ENCODE data around the gene SOX6. TPM values are rescaled to one million over a fixed set of nuclear protein-coding genes. Genes with fewer than 3 reads are reported as not detected.

The SOX6 gene
- polyA plus RNA-seq, 1 donor from 2014 or later = 2.2 TPM

DNA sequence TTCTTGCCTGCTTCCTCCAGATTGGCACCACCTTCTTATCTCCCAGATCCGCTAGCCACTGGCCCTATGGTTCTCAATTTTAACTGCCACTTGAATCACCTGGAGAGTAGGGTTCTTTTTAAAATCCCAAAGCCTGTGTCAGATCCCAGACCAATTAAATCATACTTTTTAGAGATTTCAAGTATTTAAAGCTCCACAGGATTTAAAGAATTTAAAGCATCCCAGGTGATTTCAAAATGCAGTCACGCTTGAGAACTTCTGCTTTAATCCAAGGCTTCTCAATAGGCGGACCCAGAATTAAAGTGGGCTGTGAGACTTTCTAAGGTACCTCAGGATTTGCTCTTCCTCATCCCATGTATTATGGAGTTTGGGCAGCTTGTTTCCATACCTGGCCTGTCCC lies 400.0 kb downstream of the SOX6 start:
- Histone ChIP-seq H4K20me1 (ENCODE audit: insufficient read depth) (no peaks in the 10 kb centered on the region), H3K4me3 (ENCODE audit: low read length) (no peak overlapping the region), H3K4me2 (ENCODE audit: low read length) (no peak overlapping the region), H3K79me2 (replicated peaks; ENCODE audit: insufficient read depth, low read length) (no peaks in the 10 kb centered on the region), H3K27me3 (ENCODE audit: insufficient read depth, low read depth, low read length) (no peaks in the 10 kb centered on the region), H3F3A (ENCODE audit: insufficient read depth, low read length, poor library complexity, severe bottlenecking) (no peaks in the 10 kb centered on the region), H3K9ac (ENCODE audit: low read length) (no peak overlapping the region), H2AFZ (ENCODE audit: low read depth, low read length) (no peak overlapping the region), H3K9me3 (ENCODE audit: low read length) (no peaks in the 10 kb centered on the region), H3K9me2 (ENCODE audit: insufficient read depth, low read length) (no peaks in the 10 kb centered on the region), H3K36me3 (ENCODE audit: insufficient read depth, low read length) (no peaks in the 10 kb centered on the region), H3K27ac (ENCODE audit: low read length) (no peak overlapping the region)
- no peak for TF ChIP-seq POLR2AphosphoS5 (IDR thresholded peaks at IDR 0.05)
- no peak for TF ChIP-seq TAF1 (IDR thresholded peaks at IDR 0.05; ENCODE audit: low read depth)
- TF ChIP-seq EZH2 (IDR thresholded peaks at IDR 0.05; ENCODE audit: borderline replicate concordance, insufficient read depth, low read length, poor library complexity, severe bottlenecking) = no peak
- no peak for TF ChIP-seq RAD21 (conservative IDR thresholded peaks at IDR 0.05)
- TF ChIP-seq, protein P1, sequence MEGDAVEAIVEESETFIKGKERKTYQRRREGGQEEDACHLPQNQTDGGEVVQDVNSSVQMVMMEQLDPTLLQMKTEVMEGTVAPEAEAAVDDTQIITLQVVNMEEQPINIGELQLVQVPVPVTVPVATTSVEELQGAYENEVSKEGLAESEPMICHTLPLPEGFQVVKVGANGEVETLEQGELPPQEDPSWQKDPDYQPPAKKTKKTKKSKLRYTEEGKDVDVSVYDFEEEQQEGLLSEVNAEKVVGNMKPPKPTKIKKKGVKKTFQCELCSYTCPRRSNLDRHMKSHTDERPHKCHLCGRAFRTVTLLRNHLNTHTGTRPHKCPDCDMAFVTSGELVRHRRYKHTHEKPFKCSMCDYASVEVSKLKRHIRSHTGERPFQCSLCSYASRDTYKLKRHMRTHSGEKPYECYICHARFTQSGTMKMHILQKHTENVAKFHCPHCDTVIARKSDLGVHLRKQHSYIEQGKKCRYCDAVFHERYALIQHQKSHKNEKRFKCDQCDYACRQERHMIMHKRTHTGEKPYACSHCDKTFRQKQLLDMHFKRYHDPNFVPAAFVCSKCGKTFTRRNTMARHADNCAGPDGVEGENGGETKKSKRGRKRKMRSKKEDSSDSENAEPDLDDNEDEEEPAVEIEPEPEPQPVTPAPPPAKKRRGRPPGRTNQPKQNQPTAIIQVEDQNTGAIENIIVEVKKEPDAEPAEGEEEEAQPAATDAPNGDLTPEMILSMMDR (IDR thresholded peaks at IDR 0.05; ENCODE audit: poor library complexity, severe bottlenecking) = no peak
- no peak for TF ChIP-seq MXI1 (conservative IDR thresholded peaks at IDR 0.05; ENCODE audit: poor library complexity, severe bottlenecking)
- no peak for TF ChIP-seq SMC3 (conservative IDR thresholded peaks at IDR 0.05; ENCODE audit: poor library complexity)
- TF ChIP-seq EP300 (conservative IDR thresholded peaks at IDR 0.05; ENCODE audit: poor library complexity, severe bottlenecking) = no peak
- TF ChIP-seq, protein P2, sequence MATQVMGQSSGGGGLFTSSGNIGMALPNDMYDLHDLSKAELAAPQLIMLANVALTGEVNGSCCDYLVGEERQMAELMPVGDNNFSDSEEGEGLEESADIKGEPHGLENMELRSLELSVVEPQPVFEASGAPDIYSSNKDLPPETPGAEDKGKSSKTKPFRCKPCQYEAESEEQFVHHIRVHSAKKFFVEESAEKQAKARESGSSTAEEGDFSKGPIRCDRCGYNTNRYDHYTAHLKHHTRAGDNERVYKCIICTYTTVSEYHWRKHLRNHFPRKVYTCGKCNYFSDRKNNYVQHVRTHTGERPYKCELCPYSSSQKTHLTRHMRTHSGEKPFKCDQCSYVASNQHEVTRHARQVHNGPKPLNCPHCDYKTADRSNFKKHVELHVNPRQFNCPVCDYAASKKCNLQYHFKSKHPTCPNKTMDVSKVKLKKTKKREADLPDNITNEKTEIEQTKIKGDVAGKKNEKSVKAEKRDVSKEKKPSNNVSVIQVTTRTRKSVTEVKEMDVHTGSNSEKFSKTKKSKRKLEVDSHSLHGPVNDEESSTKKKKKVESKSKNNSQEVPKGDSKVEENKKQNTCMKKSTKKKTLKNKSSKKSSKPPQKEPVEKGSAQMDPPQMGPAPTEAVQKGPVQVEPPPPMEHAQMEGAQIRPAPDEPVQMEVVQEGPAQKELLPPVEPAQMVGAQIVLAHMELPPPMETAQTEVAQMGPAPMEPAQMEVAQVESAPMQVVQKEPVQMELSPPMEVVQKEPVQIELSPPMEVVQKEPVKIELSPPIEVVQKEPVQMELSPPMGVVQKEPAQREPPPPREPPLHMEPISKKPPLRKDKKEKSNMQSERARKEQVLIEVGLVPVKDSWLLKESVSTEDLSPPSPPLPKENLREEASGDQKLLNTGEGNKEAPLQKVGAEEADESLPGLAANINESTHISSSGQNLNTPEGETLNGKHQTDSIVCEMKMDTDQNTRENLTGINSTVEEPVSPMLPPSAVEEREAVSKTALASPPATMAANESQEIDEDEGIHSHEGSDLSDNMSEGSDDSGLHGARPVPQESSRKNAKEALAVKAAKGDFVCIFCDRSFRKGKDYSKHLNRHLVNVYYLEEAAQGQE (IDR thresholded peaks at IDR 0.05; ENCODE audit: borderline replicate concordance) = no peak

DNA sequence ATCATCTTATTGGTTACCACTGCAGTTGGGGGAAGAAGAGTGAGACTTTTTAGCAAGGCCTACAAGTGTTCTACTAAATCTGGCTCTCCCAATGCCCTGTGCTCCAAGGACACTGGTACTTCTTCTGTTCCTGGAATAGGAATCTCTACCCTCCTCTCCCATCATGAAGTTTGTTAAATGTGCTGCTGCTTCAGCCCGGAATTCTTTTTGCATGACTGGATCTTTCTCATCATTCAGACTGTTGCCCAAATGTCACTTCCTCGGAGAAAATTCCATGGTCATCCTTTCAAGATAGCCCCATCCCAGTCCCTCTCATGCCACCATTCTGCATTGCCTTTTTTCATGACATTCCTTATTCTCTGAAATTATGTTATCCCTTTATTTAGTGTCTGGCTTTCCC lies 400.8 kb downstream of the SOX6 start:
- Histone ChIP-seq H2AFZ (ENCODE audit: low read depth, low read length) (no peak overlapping the region), H3K27me3 (ENCODE audit: insufficient read depth, low read depth, low read length) (no peaks in the 10 kb centered on the region), H3K27ac (ENCODE audit: low read length) (no peak overlapping the region), H3K36me3 (ENCODE audit: insufficient read depth, low read length) (no peaks in the 10 kb centered on the region), H3K9ac (ENCODE audit: low read length) (no peak overlapping the region), H3F3A (ENCODE audit: insufficient read depth, low read length, poor library complexity, severe bottlenecking) (no peaks in the 10 kb centered on the region), H4K20me1 (ENCODE audit: insufficient read depth) (no peaks in the 10 kb centered on the region), H3K9me3 (ENCODE audit: low read length) (no peaks in the 10 kb centered on the region), H3K4me3 (ENCODE audit: low read length) (no peak overlapping the region), H3K4me2 (ENCODE audit: low read length) (no peak overlapping the region), H3K79me2 (replicated peaks; ENCODE audit: insufficient read depth, low read length) (no peaks in the 10 kb centered on the region), H3K9me2 (ENCODE audit: insufficient read depth, low read length) (no peaks in the 10 kb centered on the region)
- TF ChIP-seq EZH2 (IDR thresholded peaks at IDR 0.05; ENCODE audit: borderline replicate concordance, insufficient read depth, low read length, poor library complexity, severe bottlenecking) (no peak), POLR2AphosphoS5 (IDR thresholded peaks at IDR 0.05) (no peak), EP300 (conservative IDR thresholded peaks at IDR 0.05; ENCODE audit: poor library complexity, severe bottlenecking) (no peak), SMC3 (conservative IDR thresholded peaks at IDR 0.05; ENCODE audit: poor library complexity) (no peak), RAD21 (conservative IDR thresholded peaks at IDR 0.05) (no peak), MXI1 (conservative IDR thresholded peaks at IDR 0.05; ENCODE audit: poor library complexity, severe bottlenecking) (no peak), TAF1 (IDR thresholded peaks at IDR 0.05; ENCODE audit: low read depth) (no peak)
- TF ChIP-seq, protein P2 (IDR thresholded peaks at IDR 0.05; ENCODE audit: borderline replicate concordance) = no peak
- TF ChIP-seq, protein P1 (IDR thresholded peaks at IDR 0.05; ENCODE audit: poor library complexity, severe bottlenecking) = no peak
